Fibroblast of lung (primary cell): ENCODE results near the gene ANGEL2. TPM values are rescaled to one million over a fixed set of nuclear protein-coding genes. Genes with fewer than 3 reads are reported as not detected.

ENCODE experiments used
- DNase-seq, 2 donors: peaks; one replicate each; pipeline versions ENCODE4 v3.0.0 to v3.0.0-alpha.2; 2010; ENCODE audit warnings: low read depth in 2 of 2
- H2AFZ ChIP-seq: 2 replicates; pipeline ENCODE4 v1.5.1; 2012; ENCODE audit warnings: low read length, control low read depth, inconsistent platforms
- H3K27ac ChIP-seq: 2 replicates; pipeline ENCODE4 v1.5.1; 2011; ENCODE audit warnings: low read length, control low read depth; ENCODE audit not compliant: insufficient read depth
- H3K27me3 ChIP-seq: 2 replicates; pipeline ENCODE4 v1.5.1; 2011; ENCODE audit warnings: mild to moderate bottlenecking, low read length; ENCODE audit not compliant: control insufficient read depth, insufficient read depth
- H3K36me3 ChIP-seq: 2 replicates; pipeline ENCODE4 v1.5.1; 2011; ENCODE audit warnings: low read length; ENCODE audit not compliant: control insufficient read depth, insufficient read depth
- H3K4me1 ChIP-seq: 2 replicates; pipeline ENCODE4 v1.5.1; 2011; ENCODE audit warnings: low read length; ENCODE audit not compliant: control insufficient read depth, insufficient read depth; ENCODE audit errors: extremely low read depth
- H3K4me2 ChIP-seq: 2 replicates; pipeline ENCODE4 v1.5.1; 2011; ENCODE audit warnings: low read length, control low read depth; ENCODE audit not compliant: insufficient read depth; ENCODE audit errors: extremely low read depth
- H3K4me3 ChIP-seq, 4 experiments: fragments of 200-600 bp in 1 of 4; sonication (generic) in 1 of 4; replicated peaks in 1 of 4; 2 replicates each; pipeline ENCODE4 v1.5.1; 2011 to 2016; ENCODE audit warnings: low read length in 4 of 4, low read depth in 3 of 4, mild to moderate bottlenecking in 3 of 4, control low read depth in 2 of 4, inconsistent platforms in 1 of 4, mixed read lengths in 1 of 4; ENCODE audit not compliant: insufficient read depth in 1 of 4; ENCODE audit errors: control extremely low read depth in 1 of 4
- H3K79me2 ChIP-seq: 2 replicates; pipeline ENCODE4 v1.5.1; 2012; ENCODE audit warnings: mild to moderate bottlenecking, low read length, inconsistent platforms; ENCODE audit not compliant: control insufficient read depth, insufficient read depth
- H3K9ac ChIP-seq: 2 replicates; pipeline ENCODE4 v1.5.1; 2011; ENCODE audit warnings: mild to moderate bottlenecking, low read length, control low read depth; ENCODE audit not compliant: insufficient read depth
- H3K9me3 ChIP-seq: 2 replicates; pipeline ENCODE4 v1.5.1; 2012; ENCODE audit warnings: low read depth, low read length; ENCODE audit not compliant: control insufficient read depth, insufficient read depth
- H4K20me1 ChIP-seq: 2 replicates; pipeline ENCODE4 v1.5.1; 2011; ENCODE audit warnings: low read length; ENCODE audit not compliant: control insufficient read depth, insufficient read depth; ENCODE audit errors: extremely low read depth
- CTCF ChIP-seq, 2 donors: IDR thresholded peaks in 1 of 2; conservative IDR thresholded peaks in 1 of 2; 1 replicate in 1 of 2; 2 replicates in 1 of 2; pipeline ENCODE4 v1.5.1; 2011 to 2012; ENCODE audit warnings: low read length in 2 of 2, control low read depth in 1 of 2, inconsistent platforms in 1 of 2, low read depth in 1 of 2, mild to moderate bottlenecking in 1 of 2
- EZH2 ChIP-seq: IDR thresholded peaks from 2 replicates; pipeline ENCODE4 v1.5.1; 2012; ENCODE audit warnings: low read length, control low read depth, mild to moderate bottlenecking; ENCODE audit errors: missing control alignments
- polyA plus RNA-seq, 2 donors: library from polyadenylated mRNA; depleted of rRNA in 1 of 2; stranded (reverse) in 1 of 2; unstranded in 1 of 2; fragments of >200 nt; gene quantifications; 2 replicates each; pipeline ENCODE4 v1.2.1, GENCODE V29; 2011 to 2012; ENCODE audit warnings: missing spikeins in 1 of 2
- total RNA-seq: library from RNA; depleted of rRNA; stranded (reverse); fragments of >200 nt; gene quantifications from 2 replicates; pipeline ENCODE4 v1.2.1, GENCODE V29; 2014

Gene ANGEL2
- total and polyA plus RNA-seq, 2 donors (not counting 1 experiment from before 2014, with no cell fraction given) = 21.1 to 71.5 TPM

GRCh38 chr1:212955961-212956620, 59.6 kb downstream of the ANGEL2 start:
- no peak for TF ChIP-seq EZH2
- TF ChIP-seq CTCF (conservative IDR thresholded peaks at IDR 0.05 in 1 of 2, IDR thresholded peaks at IDR 0.05 in 1 of 2; ENCODE audit: low read depth in 1 of 2, low read length in 2 of 2) = no peak
- H3K9ac ChIP-seq = no peak overlapping the region
- no peak overlapping the region for H3K4me3 ChIP-seq
- H3K27ac ChIP-seq = no peak overlapping the region
- no peak overlapping the region for H2AFZ ChIP-seq
- no peak for DNase-seq
- no peaks in the 10 kb centered on the region for H3K9me3 ChIP-seq
- no peaks in the 10 kb centered on the region for H4K20me1 ChIP-seq
- no peaks in the 10 kb centered on the region for H3K79me2 ChIP-seq
- H3K4me1 ChIP-seq = peaks cover under 1% of the 10 kb centered on the region
- no peaks in the 10 kb centered on the region for H3K36me3 ChIP-seq
- H3K4me2 ChIP-seq = no peak overlapping the region
- H3K27me3 ChIP-seq = peaks cover 38% of the 10 kb centered on the region

GRCh38 chr1:212955098-212955497, 60.6 kb downstream of the ANGEL2 start:
- no peaks in the 10 kb centered on the region for H3K9me3 ChIP-seq
- no peak overlapping the region for H3K27ac ChIP-seq
- no peak overlapping the region for H3K4me2 ChIP-seq
- H2AFZ ChIP-seq = no peak overlapping the region
- no peak overlapping the region for H3K9ac ChIP-seq
- peaks cover 40% of the 10 kb centered on the region for H3K27me3 ChIP-seq
- H3K79me2 ChIP-seq = no peaks in the 10 kb centered on the region
- H3K4me3 ChIP-seq = no peak overlapping the region
- no peaks in the 10 kb centered on the region for H4K20me1 ChIP-seq
- no peak for TF ChIP-seq CTCF (conservative IDR thresholded peaks at IDR 0.05 in 1 of 2, IDR thresholded peaks at IDR 0.05 in 1 of 2; ENCODE audit: low read depth in 1 of 2, low read length in 2 of 2)
- no peak for TF ChIP-seq EZH2
- DNase-seq = no peak
- H3K36me3 ChIP-seq = no peaks in the 10 kb centered on the region
- H3K4me1 ChIP-seq = peaks cover 2% of the 10 kb centered on the region

GRCh38 chr1:212954514-212954913, 61.2 kb downstream of the ANGEL2 start:
- no peak overlapping the region for H2AFZ ChIP-seq
- H3K36me3 ChIP-seq = no peaks in the 10 kb centered on the region
- no peaks in the 10 kb centered on the region for H3K9me3 ChIP-seq
- H3K4me1 ChIP-seq = peaks cover 2% of the 10 kb centered on the region
- TF ChIP-seq EZH2 = no peak
- no peak for TF ChIP-seq CTCF (conservative IDR thresholded peaks at IDR 0.05 in 1 of 2, IDR thresholded peaks at IDR 0.05 in 1 of 2; ENCODE audit: low read depth in 1 of 2, low read length in 2 of 2)
- no peak overlapping the region for H3K9ac ChIP-seq
- no peak for DNase-seq
- peaks cover 45% of the 10 kb centered on the region for H3K27me3 ChIP-seq
- no peak overlapping the region for H3K27ac ChIP-seq
- no peak overlapping the region for H3K4me3 ChIP-seq
- no peak overlapping the region for H3K4me2 ChIP-seq
- no peaks in the 10 kb centered on the region for H4K20me1 ChIP-seq
- no peaks in the 10 kb centered on the region for H3K79me2 ChIP-seq
